ENCODE results near the gene FOXI1. TPM values are rescaled to one million over a fixed set of nuclear protein-coding genes. Genes with fewer than 3 reads are reported as not detected.

FOXI1 gene
- total RNA-seq, 1 experiment from 2014 or later = not detected

DNA sequence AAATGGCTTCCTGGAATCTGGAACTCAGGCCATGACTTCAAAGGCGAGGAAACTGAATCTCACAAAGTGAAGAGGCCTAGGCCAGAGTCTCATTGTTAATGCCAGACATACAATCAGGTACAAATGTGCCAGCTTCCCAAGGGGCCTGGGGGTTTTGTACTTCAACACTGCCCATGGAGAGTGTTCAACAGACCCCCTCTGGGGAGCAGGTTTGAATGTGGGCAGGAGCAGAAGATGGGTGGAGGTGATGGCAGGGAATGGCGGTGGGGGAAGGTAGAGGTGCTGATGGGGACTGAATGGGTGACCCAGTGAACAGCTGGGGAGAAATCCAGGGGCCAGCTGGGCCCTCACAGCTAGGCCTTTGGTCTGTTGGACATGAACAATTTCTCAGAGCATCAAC is 12.0 kb downstream of the FOXI1 start:
- Histone ChIP-seq H3K36me3 (ENCODE audit: control insufficient read depth in 1 of 2, insufficient read depth in 2 of 2, low read length in 2 of 2) (no peaks in the 10 kb centered on the region), H3K79me2 (ENCODE audit: insufficient read depth, low read length) (no peaks in the 10 kb centered on the region), H3K4me1 (ENCODE audit: control insufficient read depth in 1 of 2, insufficient read depth in 2 of 2, low read length in 2 of 2) (peaks cover 0 to 10% of the 10 kb centered on the region in 2 experiments; a peak in 2 of 4 replicates), H2AFZ (ENCODE audit: low read depth, low read length, poor library complexity, severe bottlenecking) (no peak overlapping the region), H3K9ac (ENCODE audit: low read length) (no peak overlapping the region), H3K9me3 (ENCODE audit: control insufficient read depth in 1 of 2, insufficient read depth in 1 of 2, low read depth in 1 of 2, low read length in 2 of 2) (no peaks in the 10 kb centered on the region), H3K27me3 (ENCODE audit: insufficient read depth, low read length) (no peaks in the 10 kb centered on the region), H4K20me1 (ENCODE audit: insufficient read depth) (no peaks in the 10 kb centered on the region), H3K9me2 (ENCODE audit: insufficient read depth) (no peaks in the 10 kb centered on the region), H3K4me3 (replicated peaks in 1 of 2; ENCODE audit: low read depth in 1 of 2, low read length in 2 of 2) (no peak overlapping the region), H3K4me2 (ENCODE audit: low read length) (no peak overlapping the region), H3K27ac (ENCODE audit: low read depth, low read length) (no peak overlapping the region)
- ChIA-PET CTCF (no interaction called here), POLR2A (no interaction called here), RAD21 (ENCODE audit: low non-redundant PET in 1 of 2, low total read pairs in 2 of 2, uncharacterized antibody in 2 of 2, unreplicated experiment in 2 of 2) (no interaction called here)
- intact Hi-C loops (cut with micrococcal nuclease) = no loop called here
- TF ChIP-seq ATF3 (IDR thresholded peaks at IDR 0.05) = no peak
- TF ChIP-seq YY1 (IDR thresholded peaks at IDR 0.05; ENCODE audit: extremely low read depth, insufficient replicate concordance, low read depth, low read length) = no peak
- no peak for TF ChIP-seq FOSL1 (IDR thresholded peaks at IDR 0.05; ENCODE audit: low read depth)
- no peak for TF ChIP-seq CEBPB (IDR thresholded peaks at IDR 0.05; ENCODE audit: low read depth)
- TF ChIP-seq TCF7L2 (IDR thresholded peaks at IDR 0.05; ENCODE audit: borderline replicate concordance, extremely low read depth, insufficient read depth, insufficient read length) = no peak
- no peak for TF ChIP-seq POLR2A (IDR thresholded peaks at IDR 0.05; ENCODE audit: borderline replicate concordance, extremely low read depth, insufficient read depth, insufficient read length)
- TF ChIP-seq SP1 (IDR thresholded peaks at IDR 0.05; ENCODE audit: low read depth) = no peak
- BruUV-seq (replicated peaks) = no TSS peak
- DNase-seq (ENCODE audit: low read depth, low spot score) = no peak
- no peak for ATAC-seq

GRCh38 chr5:170120576-170120975 is 14.9 kb downstream of the FOXI1 start:
- POLR2A ChIA-PET = no interaction called here
- ATAC-seq = no peak
- Histone ChIP-seq H3K9ac (ENCODE audit: low read length) (no peak overlapping the region), H2AFZ (ENCODE audit: low read depth, low read length, poor library complexity, severe bottlenecking) (no peak overlapping the region), H3K4me3 (replicated peaks in 1 of 2; ENCODE audit: low read depth in 1 of 2, low read length in 2 of 2) (no peak overlapping the region), H3K9me3 (ENCODE audit: control insufficient read depth in 1 of 2, insufficient read depth in 1 of 2, low read depth in 1 of 2, low read length in 2 of 2) (no peaks in the 10 kb centered on the region), H3K4me2 (ENCODE audit: low read length) (no peak overlapping the region), H4K20me1 (ENCODE audit: insufficient read depth) (no peaks in the 10 kb centered on the region), H3K79me2 (ENCODE audit: insufficient read depth, low read length) (no peaks in the 10 kb centered on the region), H3K4me1 (ENCODE audit: control insufficient read depth in 1 of 2, insufficient read depth in 2 of 2, low read length in 2 of 2) (peaks cover 0 to 10% of the 10 kb centered on the region in 2 experiments; a peak in 2 of 4 replicates), H3K36me3 (ENCODE audit: control insufficient read depth in 1 of 2, insufficient read depth in 2 of 2, low read length in 2 of 2) (no peaks in the 10 kb centered on the region), H3K9me2 (ENCODE audit: insufficient read depth) (no peaks in the 10 kb centered on the region), H3K27ac (ENCODE audit: low read depth, low read length) (no peak overlapping the region), H3K27me3 (ENCODE audit: insufficient read depth, low read length) (no peaks in the 10 kb centered on the region)
- CTCF ChIA-PET = no interaction called here
- no TSS peak for BruUV-seq (replicated peaks)
- TF ChIP-seq SIN3A (IDR thresholded peaks at IDR 0.05; ENCODE audit: low read depth) (no peak), SP1 (IDR thresholded peaks at IDR 0.05; ENCODE audit: low read depth) (no peak), FOSL1 (IDR thresholded peaks at IDR 0.05; ENCODE audit: low read depth) (no peak), EZH2 (IDR thresholded peaks at IDR 0.05) (no peak), CEBPB (IDR thresholded peaks at IDR 0.05; ENCODE audit: low read depth) (no peak), ELF1 (IDR thresholded peaks at IDR 0.05; ENCODE audit: borderline replicate concordance, low read depth) (no peak), SRF (IDR thresholded peaks at IDR 0.05; ENCODE audit: low read depth) (no peak)
- intact Hi-C loops (cut with micrococcal nuclease) = no loop called here
- RAD21 ChIA-PET (ENCODE audit: low non-redundant PET in 1 of 2, low total read pairs in 2 of 2, uncharacterized antibody in 2 of 2, unreplicated experiment in 2 of 2) = no interaction called here
- DNase-seq (ENCODE audit: low read depth, low spot score) = no peak

Measured in HCT116 (cell line).